Gastrocnemius medialis (tissue), 4 donors: ENCODE measurements around the gene ZNF248.

Source experiments
- CTCF ChIP-seq, 5 experiments: fragments of 450-650 bp in 3 of 5; fragments of 200-600 bp in 2 of 5; sonication (generic) in 2 of 5; IDR thresholded peaks in 4 of 5; conservative IDR thresholded peaks in 1 of 5; 1 replicate in 4 of 5; 2 replicates in 1 of 5; pipeline ENCODE4 v1.5.1; 2016 to 2019; ENCODE audit warnings: antibody characterized with exemption in 5 of 5, mild to moderate bottlenecking in 3 of 5, moderate library complexity in 3 of 5
- POLR2A ChIP-seq, 2 donors: fragments of 450-650 bp; IDR thresholded peaks; one replicate each; pipeline ENCODE4 v1.6.1; 2017; ENCODE audit warnings: antibody characterized with exemption in 2 of 2, mild to moderate bottlenecking in 2 of 2, moderate library complexity in 2 of 2

- TF ChIP-seq CTCF (IDR thresholded peaks at IDR 0.05 in 4 of 5, conservative IDR thresholded peaks at IDR 0.05 in 1 of 5) (no peak), POLR2A (IDR thresholded peaks at IDR 0.05) (no peak)
These were observed 83.1 kb downstream of the ZNF248 start for GRCh38 chr10:37774351-37774750.
